MM.1S (cell line): ENCODE data around the gene TMEM131.

Experiments used
- DNase-seq: peaks from one replicate; pipeline ENCODE4 v3.0.0-alpha.2; 2015
- H2AFZ ChIP-seq: fragments of 300-600 bp; sonication (generic); 2 replicates; pipeline ENCODE4 v1.6.0; 2016; ENCODE audit warnings: antibody characterized with exemption, low read length
- H3F3A ChIP-seq: fragments of 300-600 bp; sonication (generic); 2 replicates; pipeline ENCODE4 v1.6.1; 2016; ENCODE audit warnings: mild to moderate bottlenecking, antibody characterized with exemption, low read length, moderate library complexity, mixed read lengths; ENCODE audit not compliant: insufficient read depth
- H3K27ac ChIP-seq: fragments of 300-600 bp; sonication (generic); 2 replicates; pipeline ENCODE4 v1.5.1; 2016; ENCODE audit warnings: mild to moderate bottlenecking, low read length
- H3K27me3 ChIP-seq: fragments of 300-600 bp; sonication (generic); replicated peaks from 2 replicates; pipeline ENCODE4 v1.6.0; 2016; ENCODE audit warnings: low read length; ENCODE audit not compliant: insufficient read depth
- H3K36me3 ChIP-seq: fragments of 300-600 bp; sonication (generic); replicated peaks from 2 replicates; pipeline ENCODE4 v1.6.1; 2016; ENCODE audit warnings: mild to moderate bottlenecking, low read length, mixed read lengths; ENCODE audit not compliant: insufficient read depth
- H3K4me1 ChIP-seq: fragments of 300-600 bp; sonication (generic); 2 replicates; pipeline ENCODE4 v1.6.1; 2016; ENCODE audit warnings: low read length, mixed read lengths
- H3K4me2 ChIP-seq: fragments of 300-600 bp; sonication (generic); 2 replicates; pipeline ENCODE4 v1.6.0; 2016; ENCODE audit warnings: low read depth, low read length
- H3K4me3 ChIP-seq: fragments of 300-600 bp; sonication (generic); 2 replicates; pipeline ENCODE4 v1.5.1; 2016; ENCODE audit warnings: low read length, mixed read lengths
- H3K79me2 ChIP-seq: fragments of 300-600 bp; sonication (generic); 2 replicates; pipeline ENCODE4 v1.6.1; 2016; ENCODE audit warnings: mixed run types, low read length, mixed read lengths
- H3K9ac ChIP-seq: fragments of 300-600 bp; sonication (generic); 2 replicates; pipeline ENCODE4 v1.6.1; 2016; ENCODE audit warnings: low read length, mixed read lengths
- H3K9me2 ChIP-seq: fragments of 300-600 bp; sonication (generic); replicated peaks from 2 replicates; pipeline ENCODE4 v1.6.1; 2016; ENCODE audit warnings: mild to moderate bottlenecking, low read length, mixed read lengths; ENCODE audit not compliant: insufficient read depth
- H3K9me3 ChIP-seq: fragments of 300-600 bp; sonication (generic); replicated peaks from 2 replicates; pipeline ENCODE4 v1.6.1; 2016; ENCODE audit warnings: mild to moderate bottlenecking, low read length, mixed read lengths; ENCODE audit not compliant: insufficient read depth
- H4K20me1 ChIP-seq: fragments of 300-600 bp; sonication (generic); 2 replicates; pipeline ENCODE4 v1.6.1; 2016; ENCODE audit warnings: mild to moderate bottlenecking, low read length, moderate library complexity, mixed read lengths; ENCODE audit not compliant: insufficient read depth
- EZH2 ChIP-seq: fragments of 300-600 bp; sonication (generic); optimal IDR thresholded peaks from 2 replicates; pipeline ENCODE3; 2017; ENCODE audit warnings: low read depth, mild to moderate bottlenecking, antibody characterized with exemption, low read length, mixed read lengths
- EZH2phosphoT487 ChIP-seq: fragments of 300-600 bp; sonication (generic); IDR thresholded peaks from 2 replicates; pipeline ENCODE4 v1.6.1; 2018; ENCODE audit warnings: antibody characterized with exemption, low read length
- TF ChIP-seq, protein P1 (sequence below): fragments of 300-600 bp; sonication (generic); IDR thresholded peaks from 2 replicates; pipeline ENCODE4 v1.5.1; 2016; ENCODE audit warnings: antibody characterized with exemption, low read length, mixed read lengths

Gene TMEM131

DNA sequence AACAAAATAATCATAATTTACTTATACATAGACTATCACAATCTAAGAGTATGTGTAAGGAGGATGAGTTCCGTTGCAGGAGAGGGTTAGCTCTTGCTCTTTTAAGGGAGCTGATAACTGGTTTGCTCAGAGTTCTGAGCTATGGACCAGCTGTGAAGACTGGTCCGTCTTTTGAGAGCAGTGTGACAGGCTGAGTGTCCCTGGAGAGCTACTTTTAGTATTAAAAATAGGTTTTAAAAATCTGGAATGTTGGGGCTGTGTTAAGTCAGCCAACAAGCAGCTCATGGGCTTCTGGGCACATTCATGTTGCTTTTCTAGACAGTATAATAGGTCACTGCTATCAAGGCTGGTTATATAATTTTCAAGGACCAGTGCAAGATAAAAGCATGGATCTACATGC is 41.5 kb upstream of the TMEM131 start:
- no peaks in the 10 kb centered on the region for H3K79me2 ChIP-seq
- H3F3A ChIP-seq = no peaks in the 10 kb centered on the region
- H3K4me1 ChIP-seq = no peaks in the 10 kb centered on the region
- no peaks in the 10 kb centered on the region for H3K36me3 ChIP-seq
- H4K20me1 ChIP-seq = no peaks in the 10 kb centered on the region
- H2AFZ ChIP-seq = no peak overlapping the region
- no peak overlapping the region for H3K4me3 ChIP-seq
- no peak overlapping the region for H3K4me2 ChIP-seq
- H3K27ac ChIP-seq = no peak overlapping the region
- TF ChIP-seq EZH2 (no peak), EZH2phosphoT487 (no peak)
- TF ChIP-seq, protein P1, sequence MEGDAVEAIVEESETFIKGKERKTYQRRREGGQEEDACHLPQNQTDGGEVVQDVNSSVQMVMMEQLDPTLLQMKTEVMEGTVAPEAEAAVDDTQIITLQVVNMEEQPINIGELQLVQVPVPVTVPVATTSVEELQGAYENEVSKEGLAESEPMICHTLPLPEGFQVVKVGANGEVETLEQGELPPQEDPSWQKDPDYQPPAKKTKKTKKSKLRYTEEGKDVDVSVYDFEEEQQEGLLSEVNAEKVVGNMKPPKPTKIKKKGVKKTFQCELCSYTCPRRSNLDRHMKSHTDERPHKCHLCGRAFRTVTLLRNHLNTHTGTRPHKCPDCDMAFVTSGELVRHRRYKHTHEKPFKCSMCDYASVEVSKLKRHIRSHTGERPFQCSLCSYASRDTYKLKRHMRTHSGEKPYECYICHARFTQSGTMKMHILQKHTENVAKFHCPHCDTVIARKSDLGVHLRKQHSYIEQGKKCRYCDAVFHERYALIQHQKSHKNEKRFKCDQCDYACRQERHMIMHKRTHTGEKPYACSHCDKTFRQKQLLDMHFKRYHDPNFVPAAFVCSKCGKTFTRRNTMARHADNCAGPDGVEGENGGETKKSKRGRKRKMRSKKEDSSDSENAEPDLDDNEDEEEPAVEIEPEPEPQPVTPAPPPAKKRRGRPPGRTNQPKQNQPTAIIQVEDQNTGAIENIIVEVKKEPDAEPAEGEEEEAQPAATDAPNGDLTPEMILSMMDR = no peak
- H3K9ac ChIP-seq = no peak overlapping the region
- H3K9me2 ChIP-seq = no peaks in the 10 kb centered on the region
- no peaks in the 10 kb centered on the region for H3K9me3 ChIP-seq
- no peaks in the 10 kb centered on the region for H3K27me3 ChIP-seq
- no peak for DNase-seq

DNA sequence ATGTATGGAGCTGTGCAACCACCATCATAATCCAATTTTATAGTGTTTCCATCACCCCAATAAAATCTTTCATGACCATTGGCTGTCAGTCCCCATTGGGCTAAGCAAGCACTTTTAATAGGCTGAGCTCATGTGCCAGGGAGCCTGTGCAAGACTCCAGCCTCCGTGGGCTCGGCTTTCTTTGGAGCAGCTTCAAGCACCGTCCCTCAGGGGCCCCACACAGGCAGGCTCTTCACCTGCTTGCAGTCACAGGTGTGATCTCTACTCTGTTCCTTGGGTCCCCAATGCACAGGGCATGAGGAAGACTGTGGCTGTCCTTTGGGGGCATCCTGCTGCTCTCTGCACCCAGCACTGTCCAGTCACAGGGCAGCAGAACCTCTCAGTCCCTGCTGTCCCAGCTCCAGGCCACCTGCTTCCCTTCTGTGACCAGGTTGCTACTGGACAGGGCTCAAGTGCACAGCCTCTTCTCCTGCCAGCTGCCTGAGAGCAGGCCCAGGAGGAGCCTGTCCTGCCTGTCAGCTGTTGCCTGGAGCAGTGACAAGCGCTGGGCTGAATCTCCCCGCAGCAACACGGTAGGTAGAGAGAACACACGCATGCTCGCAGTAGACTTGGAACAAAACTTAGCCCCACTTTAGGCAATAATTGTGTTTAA is 40.7 kb upstream of the TMEM131 start:
- TF ChIP-seq EZH2phosphoT487 (no peak), EZH2 (no peak)
- TF ChIP-seq, protein P1 = no peak
- H3F3A ChIP-seq = no peaks in the 10 kb centered on the region
- H3K4me3 ChIP-seq = no peak overlapping the region
- no peaks in the 10 kb centered on the region for H3K9me3 ChIP-seq
- no peak overlapping the region for H3K9ac ChIP-seq
- H3K9me2 ChIP-seq = no peaks in the 10 kb centered on the region
- H3K27ac ChIP-seq = no peak overlapping the region
- H3K36me3 ChIP-seq = no peaks in the 10 kb centered on the region
- H3K27me3 ChIP-seq = no peaks in the 10 kb centered on the region
- H3K79me2 ChIP-seq = no peaks in the 10 kb centered on the region
- H2AFZ ChIP-seq = no peak overlapping the region
- no peaks in the 10 kb centered on the region for H4K20me1 ChIP-seq
- H3K4me1 ChIP-seq = no peaks in the 10 kb centered on the region
- H3K4me2 ChIP-seq = no peak overlapping the region
- no peak for DNase-seq

DNA sequence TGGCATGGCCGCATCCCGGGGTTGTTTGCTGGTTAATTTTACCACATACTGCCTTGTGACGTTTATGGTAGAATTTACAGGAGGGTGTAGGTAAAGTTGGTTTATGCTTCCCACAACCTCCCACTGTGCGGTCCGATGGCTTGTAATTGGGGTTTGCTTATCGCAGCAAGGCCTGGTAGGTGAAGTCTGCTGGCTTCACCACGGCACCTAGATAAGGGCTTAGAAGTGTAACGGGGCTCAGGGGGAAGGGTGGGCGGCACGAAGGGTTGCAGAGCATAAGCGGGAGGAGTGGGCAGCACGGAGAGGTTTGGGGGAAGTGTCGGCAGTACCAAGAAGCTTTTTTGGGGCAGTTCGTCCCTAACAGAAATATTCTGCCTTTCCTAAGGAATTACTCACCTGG is 39.0 kb upstream of the TMEM131 start:
- Histone ChIP-seq H2AFZ (no peak overlapping the region), H3F3A (no peaks in the 10 kb centered on the region), H3K9ac (no peak overlapping the region), H3K36me3 (no peaks in the 10 kb centered on the region), H3K4me2 (no peak overlapping the region), H3K4me3 (no peak overlapping the region), H3K27ac (no peak overlapping the region), H3K4me1 (no peaks in the 10 kb centered on the region), H3K9me2 (no peaks in the 10 kb centered on the region), H3K9me3 (no peaks in the 10 kb centered on the region), H4K20me1 (no peaks in the 10 kb centered on the region), H3K79me2 (no peaks in the 10 kb centered on the region), H3K27me3 (no peaks in the 10 kb centered on the region)
- TF ChIP-seq, protein P1 = no peak
- TF ChIP-seq EZH2 = no peak
- TF ChIP-seq EZH2phosphoT487 = no peak
- DNase-seq = no peak
